ENCODE results near the gene AK9.
"Not testable (repeated sequence)": the region's sequence is repeated elsewhere in the genome, so short reads cannot be mapped to it uniquely, and the experiment has no call there.

GRCh38 chr6:109569901-109570300 is 121.1 kb downstream of the AK9 start:
- not testable (repeated sequence) for TF ChIP-seq POLR2A (IDR thresholded peaks at IDR 0.05; ENCODE audit: low read length); GATA1 (IDR thresholded peaks at IDR 0.05; ENCODE audit: low read depth, low read length)

Data from erythroblast (primary cell).